ENCODE data around the gene SND1. TPM values are rescaled to one million over a fixed set of nuclear protein-coding genes. Genes with fewer than 3 reads are reported as not detected.

Gene SND1
- total and polyA plus RNA-seq, 7 experiments from 2014 or later, result 68.6 to 253 (median 137) TPM

DNA sequence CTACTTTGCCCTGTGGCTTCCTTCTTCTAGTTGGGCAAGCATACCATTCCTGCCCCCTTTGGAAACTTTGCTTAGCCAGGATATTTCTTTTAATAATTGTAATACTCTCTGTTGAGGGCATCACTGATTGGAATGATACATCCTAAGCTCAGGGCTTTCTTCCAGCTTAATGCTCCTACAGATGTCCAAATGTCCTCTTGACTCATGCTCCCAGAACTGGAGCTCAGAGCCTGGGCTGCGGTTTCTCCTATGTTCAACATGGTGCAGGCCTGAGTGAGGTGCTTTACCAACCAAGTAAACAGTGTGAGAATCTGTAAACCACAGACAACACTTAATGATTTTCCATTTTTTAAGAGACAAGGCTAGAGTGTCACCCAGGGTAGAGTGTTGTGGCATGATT is 270.7 kb downstream of the SND1 start:
- Mint-ChIP-seq H3K4me3 (no peak overlapping the region), H3K27ac (no peak overlapping the region), H3K27me3 (no peaks in the 10 kb centered on the region), H3K4me1 (peaks cover 0 to 20% (median 16%) of the 10 kb centered on the region in 7 donors), H3K9me3 (no peaks in the 10 kb centered on the region), H3K36me3 (peaks cover 4 to 8% (median 4%) of the 10 kb centered on the region in 5 donors)
- H3K27me3 ChIP-seq (ENCODE audit: control insufficient read depth in 2 of 2, insufficient read depth in 2 of 2, low read length in 2 of 2), result no peaks in the 10 kb centered on the region
- no peak overlapping the region for H3K27ac ChIP-seq (ENCODE audit: low read depth, low read length)
- no peaks in the 10 kb centered on the region for H3K36me3 ChIP-seq (ENCODE audit: control insufficient read depth in 2 of 3, insufficient read depth in 3 of 3, low read length in 3 of 3)
- intact Hi-C loops (cut with micrococcal nuclease), result no loop called here
- no peaks in the 10 kb centered on the region for H3K4me1 ChIP-seq (ENCODE audit: control insufficient read depth in 2 of 2, insufficient read depth in 2 of 2, low read length in 2 of 2)
- H3K4me3 ChIP-seq (ENCODE audit: low read length), result no peak overlapping the region
- ChIA-PET POLR2A (no interaction called here), CTCF (no interaction called here)
- no peaks in the 10 kb centered on the region for H3K9me3 ChIP-seq (ENCODE audit: control insufficient read depth in 2 of 3, low read length in 3 of 3)
- ATAC-seq (no peak), DNase-seq (no peak)

DNA sequence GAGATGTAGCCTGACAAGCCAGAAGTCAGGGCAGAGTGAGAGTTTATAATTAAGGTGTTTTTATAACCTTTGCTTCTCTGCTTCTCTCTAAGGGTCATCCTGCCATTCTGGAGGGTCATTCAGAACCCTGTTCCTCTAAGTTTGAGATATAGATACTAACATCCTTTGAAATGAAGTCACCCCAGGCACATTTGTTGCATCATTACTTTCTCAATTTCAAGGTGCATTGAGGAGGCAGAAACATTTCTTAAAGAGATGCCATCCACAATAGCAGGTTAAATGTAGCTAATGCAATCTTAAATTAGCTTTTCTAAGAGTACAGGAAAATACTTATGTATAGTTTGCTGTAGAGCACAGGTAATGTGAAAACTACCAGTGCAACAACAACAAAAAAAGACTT is 272.9 kb downstream of the SND1 start:
- ChIA-PET POLR2A (no interaction called here), CTCF (interaction anchor here (0.6 kb wide), 1 partner anchor 15 kb away, joined by 3 read pairs; no protein-coding TSS in a partner anchor)
- Histone ChIP-seq H3K27me3 (ENCODE audit: control insufficient read depth in 2 of 2, insufficient read depth in 2 of 2, low read length in 2 of 2) (no peaks in the 10 kb centered on the region), H3K36me3 (ENCODE audit: control insufficient read depth in 2 of 3, insufficient read depth in 3 of 3, low read length in 3 of 3) (peaks cover 0 to 10% (median 0%) of the 10 kb centered on the region in 3 experiments), H3K4me1 (ENCODE audit: control insufficient read depth in 2 of 2, insufficient read depth in 2 of 2, low read length in 2 of 2) (no peaks in the 10 kb centered on the region), H3K4me3 (ENCODE audit: low read length) (no peak overlapping the region), H3K9me3 (ENCODE audit: control insufficient read depth in 2 of 3, low read length in 3 of 3) (no peaks in the 10 kb centered on the region), H3K27ac (ENCODE audit: low read depth, low read length) (no peak overlapping the region)
- no peak overlapping the region for H3K4me3 Mint-ChIP-seq
- peaks cover 13 to 22% (median 15%) of the 10 kb centered on the region in 5 donors for H3K36me3 Mint-ChIP-seq
- DNase-seq (no peak), ATAC-seq (no peak)
- intact Hi-C loops (cut with micrococcal nuclease), result no loop called here
- no peaks in the 10 kb centered on the region for H3K27me3 Mint-ChIP-seq
- H3K27ac Mint-ChIP-seq, result no peak overlapping the region
- peaks cover 0 to 20% (median 12%) of the 10 kb centered on the region in 7 donors for H3K4me1 Mint-ChIP-seq
- H3K9me3 Mint-ChIP-seq, result no peaks in the 10 kb centered on the region

DNA sequence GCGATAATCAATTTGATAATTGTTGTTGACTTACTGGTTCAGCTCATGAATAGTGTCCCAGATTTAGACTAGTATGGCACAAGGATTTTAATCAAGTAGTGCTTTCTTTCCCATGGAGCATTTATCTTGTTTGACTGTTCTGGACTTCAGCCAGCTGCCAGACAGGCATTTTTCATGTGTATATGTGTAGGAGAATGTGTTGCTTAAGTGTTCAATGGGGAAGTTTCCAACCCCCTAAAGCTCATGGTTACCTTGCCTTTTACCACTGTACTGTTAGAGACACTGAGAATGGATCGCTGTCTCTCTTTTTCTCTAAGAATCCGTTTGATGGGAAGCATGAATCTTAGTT is 275.3 kb downstream of the SND1 start:
- H3K4me3 ChIP-seq (ENCODE audit: low read length), result no peak overlapping the region
- H3K9me3 ChIP-seq (ENCODE audit: control insufficient read depth in 2 of 3, low read length in 3 of 3), result no peaks in the 10 kb centered on the region
- H3K27me3 Mint-ChIP-seq, result no peaks in the 10 kb centered on the region
- H3K4me3 Mint-ChIP-seq, result no peak overlapping the region
- ChIA-PET POLR2A (no interaction called here), CTCF (no interaction called here)
- peaks cover 0 to 16% (median 11%) of the 10 kb centered on the region in 7 donors for H3K4me1 Mint-ChIP-seq
- no peaks in the 10 kb centered on the region for H3K9me3 Mint-ChIP-seq
- DNase-seq, result no peak
- H3K4me1 ChIP-seq (ENCODE audit: control insufficient read depth in 2 of 2, insufficient read depth in 2 of 2, low read length in 2 of 2), result no peaks in the 10 kb centered on the region
- H3K36me3 Mint-ChIP-seq, result peaks cover 14 to 43% (median 32%) of the 10 kb centered on the region in 5 donors
- ATAC-seq, result no peak
- peaks cover 0 to 18% (median 4%) of the 10 kb centered on the region in 3 experiments for H3K36me3 ChIP-seq (ENCODE audit: control insufficient read depth in 2 of 3, insufficient read depth in 3 of 3, low read length in 3 of 3)
- no peak overlapping the region for H3K27ac ChIP-seq (ENCODE audit: low read depth, low read length)
- H3K27ac Mint-ChIP-seq, result no peak overlapping the region
- intact Hi-C loops (cut with micrococcal nuclease), result no loop called here
- H3K27me3 ChIP-seq (ENCODE audit: control insufficient read depth in 2 of 2, insufficient read depth in 2 of 2, low read length in 2 of 2), result no peaks in the 10 kb centered on the region

DNA sequence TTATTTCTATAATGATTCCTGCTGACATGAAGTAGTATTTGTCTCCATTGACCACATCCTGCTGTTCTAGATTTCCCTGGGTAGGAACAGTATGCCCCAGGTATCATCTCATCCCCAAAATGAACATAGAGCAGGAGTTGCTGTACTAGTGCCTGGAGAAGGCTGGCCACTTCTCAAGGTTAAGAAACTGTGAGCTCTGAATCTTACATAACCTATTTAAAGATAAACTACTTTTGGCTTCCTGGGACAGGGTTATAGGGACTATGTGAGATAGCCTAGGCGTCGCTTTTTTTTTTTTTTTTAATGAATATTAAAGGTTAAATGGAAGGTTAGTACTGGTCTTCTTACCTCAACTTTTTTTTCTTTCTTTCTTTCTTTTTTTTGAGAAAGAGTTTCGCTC is 276.2 kb downstream of the SND1 start:
- POLR2A ChIA-PET, result no interaction called here
- CTCF ChIA-PET, result no interaction called here
- Mint-ChIP-seq H3K27me3 (no peaks in the 10 kb centered on the region), H3K36me3 (peaks cover 12 to 49% (median 38%) of the 10 kb centered on the region in 5 donors), H3K27ac (no peak overlapping the region), H3K4me1 (peaks cover 0 to 15% (median 12%) of the 10 kb centered on the region in 7 donors), H3K9me3 (no peaks in the 10 kb centered on the region), H3K4me3 (no peak overlapping the region)
- no peak overlapping the region for H3K27ac ChIP-seq (ENCODE audit: low read depth, low read length)
- no peaks in the 10 kb centered on the region for H3K27me3 ChIP-seq (ENCODE audit: control insufficient read depth in 2 of 2, insufficient read depth in 2 of 2, low read length in 2 of 2)
- DNase-seq (no peak), ATAC-seq (no peak)
- peaks cover 0 to 18% (median 4%) of the 10 kb centered on the region in 3 experiments for H3K36me3 ChIP-seq (ENCODE audit: control insufficient read depth in 2 of 3, insufficient read depth in 3 of 3, low read length in 3 of 3)
- no peak overlapping the region for H3K4me3 ChIP-seq (ENCODE audit: low read length)
- no peaks in the 10 kb centered on the region for H3K9me3 ChIP-seq (ENCODE audit: control insufficient read depth in 2 of 3, low read length in 3 of 3)
- H3K4me1 ChIP-seq (ENCODE audit: control insufficient read depth in 2 of 2, insufficient read depth in 2 of 2, low read length in 2 of 2), result no peaks in the 10 kb centered on the region
- intact Hi-C loops (cut with micrococcal nuclease), result no loop called here

DNA sequence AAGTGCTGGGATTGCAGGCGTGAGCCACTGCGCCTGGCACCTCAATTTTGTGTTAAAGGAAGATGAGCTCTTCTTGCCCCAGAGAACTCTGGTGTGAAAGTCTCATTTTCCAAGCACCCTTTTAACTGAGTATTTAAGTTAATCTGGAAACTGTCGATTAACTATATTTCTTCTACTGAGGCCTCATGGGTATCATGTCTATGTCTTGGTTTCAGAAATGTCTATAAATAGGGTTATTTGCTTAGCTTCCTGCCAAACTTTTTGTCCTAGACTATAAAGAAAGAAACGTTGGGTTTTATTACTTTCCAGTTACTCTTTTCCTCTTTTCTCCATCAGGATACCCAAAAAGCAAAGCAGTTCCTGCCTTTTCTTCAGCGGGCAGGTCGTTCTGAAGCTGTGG is 276.9 kb downstream of the SND1 start:
- Histone ChIP-seq H3K36me3 (ENCODE audit: control insufficient read depth in 2 of 3, insufficient read depth in 3 of 3, low read length in 3 of 3) (peaks cover 0 to 18% (median 4%) of the 10 kb centered on the region in 3 experiments), H3K4me1 (ENCODE audit: control insufficient read depth in 2 of 2, insufficient read depth in 2 of 2, low read length in 2 of 2) (no peaks in the 10 kb centered on the region), H3K27ac (ENCODE audit: low read depth, low read length) (no peak overlapping the region), H3K9me3 (ENCODE audit: control insufficient read depth in 2 of 3, low read length in 3 of 3) (no peaks in the 10 kb centered on the region), H3K27me3 (ENCODE audit: control insufficient read depth in 2 of 2, insufficient read depth in 2 of 2, low read length in 2 of 2) (no peaks in the 10 kb centered on the region), H3K4me3 (ENCODE audit: low read length) (no peak overlapping the region)
- Mint-ChIP-seq H3K9me3 (no peaks in the 10 kb centered on the region), H3K27me3 (no peaks in the 10 kb centered on the region), H3K36me3 (peaks cover 9 to 46% (median 41%) of the 10 kb centered on the region in 5 donors), H3K27ac (no peak overlapping the region), H3K4me3 (no peak overlapping the region), H3K4me1 (peaks cover 0 to 12% (median 9%) of the 10 kb centered on the region in 7 donors)
- intact Hi-C loops (cut with micrococcal nuclease), result no loop called here
- ATAC-seq (no peak), DNase-seq (no peak)
- ChIA-PET POLR2A (no interaction called here), CTCF (no interaction called here)

DNA sequence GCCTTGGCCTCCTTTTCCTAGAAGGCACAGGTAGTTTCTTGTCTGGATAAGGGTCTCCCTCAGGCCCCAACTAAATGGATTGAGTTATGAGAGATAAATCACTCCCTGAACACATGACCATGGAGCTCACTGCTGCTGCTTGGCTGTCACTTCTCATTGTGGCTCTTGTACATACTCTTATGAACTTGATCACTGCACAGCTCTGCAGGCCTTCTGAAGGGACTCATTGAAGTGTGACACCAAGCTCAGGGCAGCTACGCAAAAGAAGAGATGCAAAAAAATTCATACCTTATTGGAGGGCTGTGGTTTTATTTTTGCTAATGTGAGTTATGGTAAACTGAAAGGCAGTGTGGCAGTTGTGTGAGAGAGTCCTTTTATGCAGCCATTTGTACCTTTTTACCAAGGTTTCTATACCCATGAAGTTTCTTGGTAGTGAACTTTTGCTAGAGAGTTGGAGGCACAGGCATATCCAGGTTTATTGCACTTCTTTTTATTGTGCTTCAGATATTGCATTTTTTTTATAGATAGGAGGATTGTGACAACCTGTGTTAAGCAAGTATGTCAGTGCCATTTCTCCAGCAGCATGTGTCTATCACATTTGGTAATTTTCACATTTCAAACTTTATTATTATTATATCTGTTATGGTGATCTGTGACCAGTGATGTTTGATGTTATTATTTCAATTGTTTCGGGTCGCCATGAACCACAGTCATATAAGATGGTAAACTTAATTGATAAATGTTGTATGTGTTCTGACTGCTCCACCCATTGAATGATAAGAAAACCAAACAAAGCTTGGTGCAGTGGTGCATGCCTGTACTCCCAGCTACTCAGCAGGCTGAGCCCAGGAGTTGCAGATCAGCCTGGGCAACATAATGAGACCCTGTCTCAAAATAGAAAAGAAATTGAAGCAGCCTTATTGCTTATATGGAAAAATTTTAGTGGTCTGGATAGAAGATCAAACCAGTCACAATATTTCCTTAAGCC is 278.6 kb downstream of the SND1 start:
- no peaks in the 10 kb centered on the region for H3K9me3 ChIP-seq (ENCODE audit: control insufficient read depth in 2 of 3, low read length in 3 of 3)
- ATAC-seq, result no peak
- DNase-seq, result no peak

More for the DNA sequence above, 278.6 kb downstream of the SND1 start:
- ChIA-PET POLR2A (no interaction called here), CTCF (no interaction called here)
- Mint-ChIP-seq H3K36me3 (peaks cover 9 to 55% (median 48%) of the 10 kb centered on the region in 5 donors), H3K27ac (no peak overlapping the region), H3K4me1 (peaks cover 0 to 13% (median 8%) of the 10 kb centered on the region in 7 donors), H3K9me3 (no peaks in the 10 kb centered on the region), H3K27me3 (no peaks in the 10 kb centered on the region), H3K4me3 (no peak overlapping the region)
- no peaks in the 10 kb centered on the region for H3K4me1 ChIP-seq (ENCODE audit: control insufficient read depth in 2 of 2, insufficient read depth in 2 of 2, low read length in 2 of 2)
- no peak overlapping the region for H3K27ac ChIP-seq (ENCODE audit: low read depth, low read length)
- H3K4me3 ChIP-seq (ENCODE audit: low read length), result no peak overlapping the region
- intact Hi-C loops (cut with micrococcal nuclease), result no loop called here
- H3K36me3 ChIP-seq (ENCODE audit: control insufficient read depth in 2 of 3, insufficient read depth in 3 of 3, low read length in 3 of 3), result peaks cover 0 to 18% (median 4%) of the 10 kb centered on the region in 3 experiments
- H3K27me3 ChIP-seq (ENCODE audit: control insufficient read depth in 2 of 2, insufficient read depth in 2 of 2, low read length in 2 of 2), result no peaks in the 10 kb centered on the region
